Mesendoderm (in vitro differentiated cells): ENCODE data around the gene ACVR1.

Source experiments
- DNase-seq: peaks from one replicate; pipeline ENCODE4 v3.0.0; 2013
- H2AK5ac ChIP-seq: 2 replicates; pipeline ENCODE4 v1.6.1; 2013; ENCODE audit warnings: low read length, inconsistent platforms
- H2BK120ac ChIP-seq: 2 replicates; pipeline ENCODE4 v1.6.1; 2013; ENCODE audit warnings: low read depth, mild to moderate bottlenecking, low read length, moderate library complexity, mixed read lengths
- H2BK15ac ChIP-seq: replicated peaks from 2 replicates; pipeline ENCODE4 v1.6.1; 2013; ENCODE audit warnings: low read depth, mild to moderate bottlenecking, moderate library complexity
- H2BK5ac ChIP-seq: 2 replicates; pipeline ENCODE4 v1.6.1; 2013; ENCODE audit warnings: low read length, inconsistent platforms
- H3K18ac ChIP-seq: 2 replicates; pipeline ENCODE4 v1.6.1; 2013; ENCODE audit warnings: mild to moderate bottlenecking, low read length, mixed read lengths
- H3K23ac ChIP-seq: one replicate; pipeline ENCODE4 v1.6.1; 2013; ENCODE audit warnings: low read length
- H3K27ac ChIP-seq: 2 replicates; pipeline ENCODE4 v1.5.1; 2013; ENCODE audit warnings: low read depth, mild to moderate bottlenecking, inconsistent platforms, low read length, moderate library complexity
- H3K27me3 ChIP-seq: 2 replicates; pipeline ENCODE4 v1.6.1; 2013; ENCODE audit warnings: low read length, control low read depth, mild to moderate bottlenecking, inconsistent platforms; ENCODE audit not compliant: insufficient read depth, poor library complexity
- H3K36me3 ChIP-seq: 2 replicates; pipeline ENCODE4 v1.6.1; 2013; ENCODE audit warnings: low read length, inconsistent platforms; ENCODE audit not compliant: control insufficient read depth, insufficient read depth
- H3K4ac ChIP-seq: one replicate; pipeline ENCODE4 v1.6.1; 2013; ENCODE audit warnings: low read depth, mild to moderate bottlenecking, low read length, moderate library complexity
- H3K4me1 ChIP-seq: 2 replicates; pipeline ENCODE4 v1.6.1; 2013; ENCODE audit warnings: low read depth, low read length, inconsistent platforms; ENCODE audit not compliant: control insufficient read depth
- H3K4me2 ChIP-seq: 2 replicates; pipeline ENCODE4 v1.6.1; 2013; ENCODE audit warnings: low read length
- H3K4me3 ChIP-seq: 2 replicates; pipeline ENCODE4 v1.5.1; 2013; ENCODE audit warnings: mild to moderate bottlenecking, low read length
- H3K56ac ChIP-seq: one replicate; pipeline ENCODE4 v1.6.1; 2013; ENCODE audit warnings: low read length
- H3K79me1 ChIP-seq: 2 replicates; pipeline ENCODE4 v1.6.1; 2013; ENCODE audit warnings: low read length, inconsistent platforms
- H3K79me2 ChIP-seq: 2 replicates; pipeline ENCODE4 v1.6.1; 2013; ENCODE audit warnings: mild to moderate bottlenecking, low read length; ENCODE audit not compliant: control insufficient read depth, insufficient read depth
- H3K9ac ChIP-seq: 2 replicates; pipeline ENCODE4 v1.6.1; 2013; ENCODE audit warnings: low read length, inconsistent platforms
- H4K5ac ChIP-seq: one replicate; pipeline ENCODE4 v1.6.1; 2013; ENCODE audit warnings: low read length
- H4K8ac ChIP-seq: one replicate; pipeline ENCODE4 v1.6.1; 2013; ENCODE audit warnings: low read depth, mild to moderate bottlenecking, control low read depth, low read length, moderate library complexity
- WGBS: extraction: QIAGEN DNeasy Blood & Tissue Kit; methylation state at CpG from one replicate; pipeline ENCODE4 v1.1.7; 2013; ENCODE audit warnings: low lambda C conversion rate, missing lambda C conversion rate; ENCODE audit not compliant: insufficient coverage; ENCODE audit errors: extremely low coverage; 5-methylcytosine and 5-hydroxymethylcytosine counted together

Gene ACVR1

GRCh38 chr2:157841485-157841884 lies 34.6 kb downstream of the ACVR1 start:
- peaks cover 20% of the 10 kb centered on the region for H3K79me2 ChIP-seq
- no peak for DNase-seq
- no peak overlapping the region for H3K27ac ChIP-seq
- peaks cover 29% of the 10 kb centered on the region for H3K79me1 ChIP-seq
- H2AK5ac ChIP-seq: no peak overlapping the region
- no peak overlapping the region for H4K8ac ChIP-seq
- no peak overlapping the region for H3K9ac ChIP-seq
- no peaks in the 10 kb centered on the region for H3K36me3 ChIP-seq
- no peak overlapping the region for H4K5ac ChIP-seq
- H3K23ac ChIP-seq: no peak overlapping the region
- H3K4me3 ChIP-seq: no peak overlapping the region
- H3K4ac ChIP-seq: no peak overlapping the region
- H3K27me3 ChIP-seq: no peaks in the 10 kb centered on the region
- H2BK15ac ChIP-seq: no peak overlapping the region
- no peak overlapping the region for H3K4me2 ChIP-seq
- H2BK120ac ChIP-seq: no peak overlapping the region
- no CpG with 5 or more reads among the region's 2 CpGs for WGBS
- no peak overlapping the region for H2BK5ac ChIP-seq
- no peak overlapping the region for H3K56ac ChIP-seq
- no peak overlapping the region for H3K18ac ChIP-seq
- H3K4me1 ChIP-seq: peaks cover 28% of the 10 kb centered on the region

GRCh38 chr2:157840568-157841156 lies 35.5 kb downstream of the ACVR1 start:
- no peak overlapping the region for H2BK15ac ChIP-seq

GRCh38 chr2:157839822-157840221 lies 36.3 kb downstream of the ACVR1 start:
- H3K36me3 ChIP-seq: no peaks in the 10 kb centered on the region
- peaks cover 26% of the 10 kb centered on the region for H3K79me2 ChIP-seq
- no peak overlapping the region for H3K23ac ChIP-seq
- H3K4ac ChIP-seq: no peak overlapping the region
- H3K18ac ChIP-seq: no peak overlapping the region
- H3K4me2 ChIP-seq: no peak overlapping the region
- H3K79me1 ChIP-seq: peaks cover 28% of the 10 kb centered on the region
- no peak overlapping the region for H4K5ac ChIP-seq
- no peak overlapping the region for H2BK120ac ChIP-seq
- H3K9ac ChIP-seq: no peak overlapping the region
- H3K27me3 ChIP-seq: no peaks in the 10 kb centered on the region
- H3K27ac ChIP-seq: no peak overlapping the region
- DNase-seq: peak; percentile 62
- no peak overlapping the region for H4K8ac ChIP-seq
- no CpG with 5 or more reads among the region's 2 CpGs for WGBS
- H2AK5ac ChIP-seq: no peak overlapping the region
- no peak overlapping the region for H3K4me3 ChIP-seq
- no peak overlapping the region for H2BK15ac ChIP-seq
- peaks cover 32% of the 10 kb centered on the region for H3K4me1 ChIP-seq
- H3K56ac ChIP-seq: no peak overlapping the region
- H2BK5ac ChIP-seq: no peak overlapping the region

More at GRCh38 chr2:157840568-157841156, 35.5 kb downstream of the ACVR1 start:
- DNase-seq: no peak
- Histone ChIP-seq H3K4me2 (no peak overlapping the region), H3K79me1 (peaks cover 31% of the 10 kb centered on the region), H3K36me3 (no peaks in the 10 kb centered on the region), H3K18ac (no peak overlapping the region), H3K27me3 (no peaks in the 10 kb centered on the region), H2BK120ac (no peak overlapping the region), H3K56ac (no peak overlapping the region), H3K23ac (no peak overlapping the region), H3K4ac (no peak overlapping the region), H3K79me2 (peaks cover 26% of the 10 kb centered on the region), H4K8ac (no peak overlapping the region), H3K27ac (no peak overlapping the region), H2AK5ac (no peak overlapping the region), H4K5ac (no peak overlapping the region), H3K4me3 (no peak overlapping the region), H3K9ac (no peak overlapping the region), H3K4me1 (peaks cover 32% of the 10 kb centered on the region), H2BK5ac (no peak overlapping the region)
- WGBS: no CpG with 5 or more reads among the region's 10 CpGs

- Histone ChIP-seq H2BK15ac (no peak overlapping the region), H2BK120ac (no peak overlapping the region), H3K4me2 (peak overlapping the region; percentile 11), H3K56ac (no peak overlapping the region), H3K23ac (no peak overlapping the region), H3K4me3 (no peak overlapping the region), H4K5ac (no peak overlapping the region), H3K9ac (no peak overlapping the region), H3K4ac (no peak overlapping the region), H3K79me1 (peaks cover 28% of the 10 kb centered on the region), H2AK5ac (no peak overlapping the region), H3K36me3 (no peaks in the 10 kb centered on the region), H3K18ac (no peak overlapping the region), H3K4me1 (peaks cover 32% of the 10 kb centered on the region), H4K8ac (no peak overlapping the region), H3K79me2 (peaks cover 26% of the 10 kb centered on the region), H3K27ac (peak overlapping the region; percentile 27), H3K27me3 (no peaks in the 10 kb centered on the region), H2BK5ac (no peak overlapping the region)
- no CpG with 5 or more reads among the region's 5 CpGs for WGBS
- DNase-seq: peak; percentile 98
Observed at GRCh38 chr2:157839162-157839801, 36.8 kb downstream of the ACVR1 start.

- Histone ChIP-seq H3K36me3 (no peaks in the 10 kb centered on the region), H3K23ac (no peak overlapping the region), H3K4me1 (peaks cover 32% of the 10 kb centered on the region), H3K4ac (no peak overlapping the region), H3K79me1 (peaks cover 23% of the 10 kb centered on the region), H2BK5ac (no peak overlapping the region), H3K27ac (peak overlapping the region; percentile 20), H2BK120ac (no peak overlapping the region), H3K9ac (peak overlapping the region; percentile 16), H2BK15ac (no peak overlapping the region), H3K56ac (no peak overlapping the region), H3K4me2 (no peak overlapping the region), H3K18ac (peak overlapping the region; percentile 23), H4K5ac (no peak overlapping the region), H2AK5ac (no peak overlapping the region), H4K8ac (no peak overlapping the region), H3K27me3 (no peaks in the 10 kb centered on the region), H3K4me3 (no peak overlapping the region), H3K79me2 (peaks cover 23% of the 10 kb centered on the region)
- WGBS: no CpG with 5 or more reads among the region's 4 CpGs
- peak; percentile 87 for DNase-seq
Observed at GRCh38 chr2:157838442-157839161, 37.5 kb downstream of the ACVR1 start.
